GM12872 (cell line): ENCODE data around the gene FOXK1.

Source experiments
- CTCF ChIP-seq: IDR thresholded peaks from 3 replicates; pipeline ENCODE4 v1.5.1; 2011; ENCODE audit warnings: low read depth, mild to moderate bottlenecking, low read length, moderate library complexity; ENCODE audit not compliant: insufficient read depth

The FOXK1 gene

GRCh38 chr7:4707217-4707741 lies 25.2 kb downstream of the FOXK1 start:
- no peak for TF ChIP-seq CTCF

- TF ChIP-seq CTCF = no peak
Measured at GRCh38 chr7:4707980-4708411, 25.9 kb downstream of the FOXK1 start.

GRCh38 chr7:4709187-4709586 lies 27.1 kb downstream of the FOXK1 start:
- TF ChIP-seq CTCF = no peak

GRCh38 chr7:4711093-4711492 lies 29.0 kb downstream of the FOXK1 start:
- no peak for TF ChIP-seq CTCF

GRCh38 chr7:4711634-4712033 lies 29.5 kb downstream of the FOXK1 start:
- TF ChIP-seq CTCF = no peak

- no peak for TF ChIP-seq CTCF
Measured at GRCh38 chr7:4712281-4713182, 30.4 kb downstream of the FOXK1 start.

- no peak for TF ChIP-seq CTCF
Measured at GRCh38 chr7:4713183-4713784, 31.2 kb downstream of the FOXK1 start.
